C4-2B (cell line): Measurements from ENCODE around the gene CFAP20DC.

Experiments used
- ZFX ChIP-seq: fragments of 450-650 bp; IDR thresholded peaks from 2 replicates; pipeline ENCODE4 v1.6.1; 2017
- TF ChIP-seq, protein P1 (sequence below): fragments of 450-650 bp; conservative IDR thresholded peaks from 2 replicates; pipeline ENCODE4 v1.5.1; 2017; ENCODE audit warnings: mild to moderate bottlenecking

DNA sequence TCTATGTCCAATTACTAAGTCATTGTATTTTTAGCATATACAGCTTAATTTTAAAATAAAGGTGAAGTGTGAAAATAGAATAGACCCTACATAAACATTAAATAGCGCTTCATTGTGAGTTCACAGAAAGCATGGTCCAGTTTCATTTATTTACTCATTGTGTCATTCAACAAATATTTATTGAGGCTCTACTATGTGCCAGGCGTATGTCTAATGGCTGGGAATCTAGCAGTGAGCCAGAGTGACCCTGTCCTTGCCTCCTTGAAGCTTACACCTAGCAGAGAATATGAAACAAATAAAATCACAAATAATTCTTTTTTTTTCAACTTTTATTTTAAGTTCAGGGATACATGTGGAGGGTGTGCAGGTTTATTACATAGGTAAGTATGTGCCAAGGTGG, 161.7 kb downstream of the CFAP20DC start:
- TF ChIP-seq, protein P1, sequence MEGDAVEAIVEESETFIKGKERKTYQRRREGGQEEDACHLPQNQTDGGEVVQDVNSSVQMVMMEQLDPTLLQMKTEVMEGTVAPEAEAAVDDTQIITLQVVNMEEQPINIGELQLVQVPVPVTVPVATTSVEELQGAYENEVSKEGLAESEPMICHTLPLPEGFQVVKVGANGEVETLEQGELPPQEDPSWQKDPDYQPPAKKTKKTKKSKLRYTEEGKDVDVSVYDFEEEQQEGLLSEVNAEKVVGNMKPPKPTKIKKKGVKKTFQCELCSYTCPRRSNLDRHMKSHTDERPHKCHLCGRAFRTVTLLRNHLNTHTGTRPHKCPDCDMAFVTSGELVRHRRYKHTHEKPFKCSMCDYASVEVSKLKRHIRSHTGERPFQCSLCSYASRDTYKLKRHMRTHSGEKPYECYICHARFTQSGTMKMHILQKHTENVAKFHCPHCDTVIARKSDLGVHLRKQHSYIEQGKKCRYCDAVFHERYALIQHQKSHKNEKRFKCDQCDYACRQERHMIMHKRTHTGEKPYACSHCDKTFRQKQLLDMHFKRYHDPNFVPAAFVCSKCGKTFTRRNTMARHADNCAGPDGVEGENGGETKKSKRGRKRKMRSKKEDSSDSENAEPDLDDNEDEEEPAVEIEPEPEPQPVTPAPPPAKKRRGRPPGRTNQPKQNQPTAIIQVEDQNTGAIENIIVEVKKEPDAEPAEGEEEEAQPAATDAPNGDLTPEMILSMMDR = no peak
- no peak for TF ChIP-seq ZFX
